ENCODE results near the gene TUBB1.
"Not testable (repeated sequence)": the region's sequence is repeated elsewhere in the genome, so short reads cannot be mapped to it uniquely, and the experiment has no call there.

Gene TUBB1

DNA sequence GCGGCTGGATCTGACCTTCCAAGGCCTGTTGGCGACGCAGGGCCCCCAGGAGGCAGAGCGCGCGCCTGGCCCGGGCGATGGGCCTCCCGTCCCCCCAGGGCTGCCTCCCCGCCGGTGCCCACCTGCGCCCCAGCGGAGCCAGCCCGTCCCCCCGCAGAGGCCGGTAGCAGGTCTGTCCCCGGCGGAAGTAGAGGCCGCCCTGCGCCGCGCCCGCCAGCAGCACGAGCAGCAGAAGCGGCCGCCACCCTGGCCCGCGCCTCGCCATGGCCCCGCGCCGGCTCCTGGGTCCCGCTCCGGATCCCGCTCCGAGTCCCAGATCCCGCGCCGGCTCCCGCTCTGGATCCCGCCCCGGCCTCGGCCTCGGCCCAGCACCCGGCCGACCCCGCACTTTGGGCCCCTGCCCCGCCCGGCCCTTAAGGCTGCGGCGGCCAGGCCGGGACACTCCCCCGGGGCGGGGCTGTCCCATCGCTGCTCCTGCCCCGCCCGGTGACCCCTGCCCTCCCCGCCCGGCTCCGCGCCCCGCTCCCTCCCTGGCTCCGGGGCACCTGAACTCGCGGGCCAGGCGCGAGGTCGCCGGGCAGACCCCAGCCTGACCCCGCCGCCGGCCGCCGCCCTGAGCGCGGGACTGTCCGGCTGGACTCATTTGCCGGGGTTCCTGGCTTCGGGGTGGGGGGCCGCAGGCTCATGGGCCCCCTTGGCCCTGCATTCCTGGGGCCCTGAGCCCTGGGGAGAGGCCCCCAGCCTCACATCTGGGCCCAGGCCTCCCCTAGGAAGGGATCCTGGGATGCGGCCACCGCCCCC lies 12.2 kb upstream of the TUBB1 start, which contains the start of gene CTSZ:
Gene CTSZ, minus strand, starts transcription at position 391 of the 801 bp plus-strand sequence. Its CDS starts 126 bp downstream, at position 265.
- Histone ChIP-seq H3K36me3 (ENCODE audit: control insufficient read depth in 2 of 2, insufficient read depth in 2 of 2, low read length in 2 of 2) (peaks cover 0 to 2% of the 10 kb centered on the region in 2 donors), H3K27ac (ENCODE audit: low read length) (peak within 1 kb of the TSS; percentile 53), H3K9me3 (ENCODE audit: control insufficient read depth in 2 of 2, low read length in 2 of 2) (no peaks in the 10 kb centered on the region), H3K27me3 (ENCODE audit: control insufficient read depth in 1 of 2, insufficient read depth in 2 of 2, low read length in 2 of 2) (no peaks in the 10 kb centered on the region), H3K4me3 (ENCODE audit: low read length in 2 of 2) (peak within 1 kb of the TSS; percentile 84 to 89), H3K4me1 (ENCODE audit: control insufficient read depth, insufficient read depth, low read length) (peaks cover 30% of the 10 kb centered on the region), H3K9ac (ENCODE audit: low read length in 2 of 2) (peak within 1 kb of the TSS; percentile 90 to 91)

DNA sequence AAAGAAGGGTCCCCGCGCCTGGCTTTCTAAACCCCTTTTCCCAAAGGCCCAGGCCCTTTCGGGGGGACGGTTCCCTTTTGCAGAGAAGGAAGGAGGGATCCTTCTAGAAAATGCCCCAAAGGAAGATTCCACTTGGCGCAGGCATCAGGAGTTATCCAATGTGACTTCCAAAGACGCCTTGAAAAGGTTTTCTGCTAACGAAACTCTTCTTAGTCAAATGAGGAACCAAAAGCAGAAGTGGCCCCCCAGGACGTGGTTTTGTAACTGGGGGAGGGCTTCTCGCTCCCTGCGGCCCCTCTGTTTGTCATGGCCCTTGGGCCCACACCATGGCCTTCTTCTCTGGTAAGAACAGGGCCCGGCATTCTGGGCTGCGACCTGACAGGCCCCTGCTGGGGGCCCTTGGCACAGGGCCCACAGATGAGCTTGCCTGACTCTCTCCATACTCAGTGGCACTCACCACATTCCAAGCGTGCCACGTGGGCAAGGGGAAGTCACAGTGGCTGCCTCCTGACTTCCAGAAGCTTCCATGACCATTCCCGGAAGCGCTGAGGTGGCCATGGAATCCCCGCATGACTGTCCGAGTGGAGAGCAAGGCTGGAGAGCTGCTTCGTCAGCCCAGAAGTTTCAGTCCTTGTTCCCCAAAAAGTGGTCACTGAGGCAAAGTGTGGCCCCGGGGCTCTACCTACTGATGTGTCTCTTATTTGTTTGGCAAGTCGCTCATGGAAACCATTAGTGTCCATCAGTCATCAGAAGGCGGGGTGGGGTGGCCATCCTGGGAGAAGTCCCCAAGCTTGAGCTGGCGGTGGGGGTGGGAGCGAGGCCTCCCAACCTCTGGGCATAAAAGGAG lies 11.3 kb upstream of the TUBB1 start:
- Histone ChIP-seq H3K9ac (ENCODE audit: low read length in 2 of 2) (peak overlapping the region in 1 of 2 donors; percentile 90), H3K9me3 (ENCODE audit: control insufficient read depth in 2 of 2, low read length in 2 of 2) (no peaks in the 10 kb centered on the region), H3K36me3 (ENCODE audit: control insufficient read depth in 2 of 2, insufficient read depth in 2 of 2, low read length in 2 of 2) (peaks cover 0 to 2% of the 10 kb centered on the region in 2 donors), H3K27ac (ENCODE audit: low read length) (no peak overlapping the region), H3K4me3 (ENCODE audit: low read length in 2 of 2) (peak overlapping the region in 1 of 2 donors; percentile 84), H3K4me1 (ENCODE audit: control insufficient read depth, insufficient read depth, low read length) (peaks cover 30% of the 10 kb centered on the region), H3K27me3 (ENCODE audit: control insufficient read depth in 1 of 2, insufficient read depth in 2 of 2, low read length in 2 of 2) (no peaks in the 10 kb centered on the region)

DNA sequence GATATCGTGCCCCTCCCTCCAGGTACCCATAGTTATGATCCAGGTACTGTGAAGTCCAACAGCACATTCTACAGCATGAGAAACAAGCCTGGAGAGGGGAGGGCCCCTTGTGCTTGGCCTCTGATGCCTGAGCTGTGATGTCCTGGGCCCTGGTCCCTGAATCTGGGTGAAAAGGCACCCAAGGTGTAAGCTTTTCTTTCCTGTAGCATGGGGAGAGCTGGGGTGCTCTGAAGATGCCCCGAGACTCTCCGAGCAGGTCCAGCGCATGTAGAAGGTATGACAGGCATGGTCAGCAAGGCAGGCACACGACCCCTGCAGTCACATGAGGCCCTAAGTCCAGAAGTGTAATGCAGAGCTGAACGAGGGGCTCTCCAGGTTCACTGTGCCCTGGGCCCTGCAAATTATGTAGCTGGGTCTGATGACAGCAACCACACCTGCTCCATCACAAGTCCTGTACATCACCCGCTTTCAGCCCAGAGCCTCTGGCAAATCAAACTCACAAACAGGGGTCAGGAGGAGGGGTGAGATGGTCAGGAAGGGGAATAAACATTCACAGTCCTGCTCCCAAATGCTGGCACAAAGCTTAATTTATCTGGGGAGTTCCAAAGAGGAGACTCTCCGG lies 10.4 kb upstream of the TUBB1 start:
- no peak overlapping the region for H3K4me3 ChIP-seq (ENCODE audit: low read length in 2 of 2)
- H3K9me3 ChIP-seq (ENCODE audit: control insufficient read depth in 2 of 2, low read length in 2 of 2): no peaks in the 10 kb centered on the region
- H3K4me1 ChIP-seq (ENCODE audit: control insufficient read depth, insufficient read depth, low read length): peaks cover 30% of the 10 kb centered on the region
- H3K9ac ChIP-seq (ENCODE audit: low read length in 2 of 2): no peak overlapping the region
- H3K27ac ChIP-seq (ENCODE audit: low read length): no peak overlapping the region
- no peaks in the 10 kb centered on the region for H3K27me3 ChIP-seq (ENCODE audit: control insufficient read depth in 1 of 2, insufficient read depth in 2 of 2, low read length in 2 of 2)
- peaks cover 0 to 2% of the 10 kb centered on the region in 2 donors for H3K36me3 ChIP-seq (ENCODE audit: control insufficient read depth in 2 of 2, insufficient read depth in 2 of 2, low read length in 2 of 2)

GRCh38 chr20:59010321-59010994 lies 8.8 kb upstream of the TUBB1 start:
- Histone ChIP-seq H3K4me1 (ENCODE audit: control insufficient read depth, insufficient read depth, low read length) (peaks cover 18% of the 10 kb centered on the region), H3K4me3 (ENCODE audit: low read length in 2 of 2) (no peak overlapping the region), H3K27ac (ENCODE audit: low read length) (no peak overlapping the region), H3K36me3 (ENCODE audit: control insufficient read depth in 2 of 2, insufficient read depth in 2 of 2, low read length in 2 of 2) (no peaks in the 10 kb centered on the region), H3K9ac (ENCODE audit: low read length in 2 of 2) (no peak overlapping the region), H3K9me3 (ENCODE audit: control insufficient read depth in 2 of 2, low read length in 2 of 2) (no peaks in the 10 kb centered on the region), H3K27me3 (ENCODE audit: control insufficient read depth in 1 of 2, insufficient read depth in 2 of 2, low read length in 2 of 2) (no peaks in the 10 kb centered on the region)

DNA sequence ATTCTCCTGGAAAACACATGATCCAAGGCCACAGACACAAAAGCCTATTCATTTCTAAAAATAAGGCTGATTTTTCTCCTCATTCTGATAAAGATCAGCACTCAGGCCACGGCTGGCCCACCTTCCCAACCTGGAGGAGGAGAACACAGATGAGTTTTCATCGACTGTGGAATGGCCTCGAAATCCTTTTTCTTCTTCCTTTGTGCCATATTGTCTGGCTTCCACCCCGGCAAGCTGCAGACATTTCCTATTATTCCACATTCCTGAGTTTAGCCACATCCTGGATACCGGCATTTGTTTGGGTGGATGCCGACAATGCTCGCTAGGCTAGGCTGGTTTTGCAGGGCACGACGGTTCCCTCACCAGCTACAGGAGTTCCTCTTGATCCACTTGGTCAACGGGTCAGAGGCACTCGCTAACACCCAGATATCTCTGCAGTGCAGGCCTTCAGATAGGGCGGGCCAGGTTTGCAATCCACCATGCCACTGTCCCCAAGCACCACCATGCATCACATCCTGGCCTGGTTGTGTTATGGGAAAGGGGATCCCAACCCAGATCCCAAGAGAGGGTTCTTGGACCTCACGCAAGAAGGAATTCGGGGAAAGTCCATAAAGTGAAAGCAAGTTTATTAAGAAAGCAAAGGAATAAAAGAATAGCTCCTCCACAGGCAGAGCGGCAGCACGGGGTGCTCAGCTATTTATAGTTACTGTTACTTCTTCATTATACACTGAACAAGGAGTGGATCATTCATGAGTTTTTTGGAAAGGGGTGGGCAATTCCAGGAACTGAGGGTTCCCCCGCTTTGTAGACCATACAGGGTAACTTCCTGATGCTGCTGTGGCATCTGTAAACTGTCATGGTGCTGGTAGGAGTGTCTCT lies 8.0 kb upstream of the TUBB1 start:
- Histone ChIP-seq H3K9me3 (ENCODE audit: control insufficient read depth in 2 of 2, low read length in 2 of 2) (no peaks in the 10 kb centered on the region), H3K9ac (ENCODE audit: low read length in 2 of 2) (no peak overlapping the region), H3K36me3 (ENCODE audit: control insufficient read depth in 2 of 2, insufficient read depth in 2 of 2, low read length in 2 of 2) (no peaks in the 10 kb centered on the region), H3K4me3 (ENCODE audit: low read length in 2 of 2) (no peak overlapping the region), H3K27me3 (ENCODE audit: control insufficient read depth in 1 of 2, insufficient read depth in 2 of 2, low read length in 2 of 2) (no peaks in the 10 kb centered on the region), H3K4me1 (ENCODE audit: control insufficient read depth, insufficient read depth, low read length) (peaks cover 10% of the 10 kb centered on the region), H3K27ac (ENCODE audit: low read length) (no peak overlapping the region)

- H3K9me3 ChIP-seq (ENCODE audit: control insufficient read depth in 2 of 2, low read length in 2 of 2); H3K9ac ChIP-seq (ENCODE audit: low read length in 2 of 2); H3K4me3 ChIP-seq (ENCODE audit: low read length in 2 of 2); H3K4me1 ChIP-seq (ENCODE audit: control insufficient read depth, insufficient read depth, low read length); H3K27ac ChIP-seq (ENCODE audit: low read length); H3K27me3 ChIP-seq (ENCODE audit: control insufficient read depth in 1 of 2, insufficient read depth in 2 of 2, low read length in 2 of 2); H3K36me3 ChIP-seq (ENCODE audit: control insufficient read depth in 2 of 2, insufficient read depth in 2 of 2, low read length in 2 of 2): not testable (repeated sequence)
These were observed 7.4 kb upstream of the TUBB1 start for GRCh38 chr20:59011874-59012157.

DNA sequence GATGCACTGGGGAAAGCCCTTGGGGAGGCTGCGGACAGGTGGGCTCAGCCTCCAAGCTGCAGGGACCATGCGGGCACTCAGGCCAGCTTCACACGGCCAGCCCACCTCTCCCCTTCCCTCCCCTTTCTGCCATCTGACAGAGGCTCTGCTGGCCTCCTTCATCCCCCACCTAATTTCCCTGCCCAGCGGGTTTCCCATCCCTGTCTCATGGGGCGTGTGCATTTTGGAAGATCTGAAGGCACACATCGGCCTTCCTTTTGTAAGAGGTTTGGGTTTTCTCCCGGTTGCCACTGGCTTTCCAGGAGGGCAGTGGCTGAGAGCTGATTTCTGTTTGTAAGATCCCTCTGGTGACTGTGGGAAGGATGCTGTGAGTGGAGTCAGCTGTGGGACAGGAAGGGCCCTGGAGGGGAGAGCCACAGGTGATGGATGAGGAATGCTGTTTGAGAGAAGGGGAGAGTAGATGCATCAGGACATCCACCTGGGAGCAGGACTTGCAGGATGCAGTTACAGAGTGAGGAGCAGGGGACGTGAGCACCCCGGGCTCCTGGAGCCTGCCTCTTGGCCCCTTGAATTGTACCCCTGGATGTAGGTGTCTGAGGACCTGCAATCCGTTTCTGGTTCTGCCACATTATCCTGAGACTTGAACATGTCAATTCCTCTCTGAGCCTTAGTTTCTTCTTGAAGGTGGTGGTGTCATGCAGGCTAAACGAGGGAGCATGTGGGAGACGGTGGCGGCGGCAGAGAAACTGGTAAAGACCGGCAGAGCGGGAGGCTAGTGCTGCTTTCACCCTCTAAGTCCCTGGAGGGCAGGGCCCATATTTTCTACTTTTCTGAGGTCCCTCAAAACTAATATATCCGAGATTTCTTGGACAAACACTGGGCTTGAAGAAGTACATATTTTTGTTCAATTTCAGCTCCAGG lies 5.9 kb upstream of the TUBB1 start:
- Histone ChIP-seq H3K4me3 (ENCODE audit: low read length in 2 of 2) (no peak overlapping the region), H3K9me3 (ENCODE audit: control insufficient read depth in 2 of 2, low read length in 2 of 2) (no peaks in the 10 kb centered on the region), H3K4me1 (ENCODE audit: control insufficient read depth, insufficient read depth, low read length) (peaks cover 3% of the 10 kb centered on the region), H3K36me3 (ENCODE audit: control insufficient read depth in 2 of 2, insufficient read depth in 2 of 2, low read length in 2 of 2) (no peaks in the 10 kb centered on the region), H3K27ac (ENCODE audit: low read length) (no peak overlapping the region), H3K27me3 (ENCODE audit: control insufficient read depth in 1 of 2, insufficient read depth in 2 of 2, low read length in 2 of 2) (no peaks in the 10 kb centered on the region), H3K9ac (ENCODE audit: low read length in 2 of 2) (no peak overlapping the region)

DNA sequence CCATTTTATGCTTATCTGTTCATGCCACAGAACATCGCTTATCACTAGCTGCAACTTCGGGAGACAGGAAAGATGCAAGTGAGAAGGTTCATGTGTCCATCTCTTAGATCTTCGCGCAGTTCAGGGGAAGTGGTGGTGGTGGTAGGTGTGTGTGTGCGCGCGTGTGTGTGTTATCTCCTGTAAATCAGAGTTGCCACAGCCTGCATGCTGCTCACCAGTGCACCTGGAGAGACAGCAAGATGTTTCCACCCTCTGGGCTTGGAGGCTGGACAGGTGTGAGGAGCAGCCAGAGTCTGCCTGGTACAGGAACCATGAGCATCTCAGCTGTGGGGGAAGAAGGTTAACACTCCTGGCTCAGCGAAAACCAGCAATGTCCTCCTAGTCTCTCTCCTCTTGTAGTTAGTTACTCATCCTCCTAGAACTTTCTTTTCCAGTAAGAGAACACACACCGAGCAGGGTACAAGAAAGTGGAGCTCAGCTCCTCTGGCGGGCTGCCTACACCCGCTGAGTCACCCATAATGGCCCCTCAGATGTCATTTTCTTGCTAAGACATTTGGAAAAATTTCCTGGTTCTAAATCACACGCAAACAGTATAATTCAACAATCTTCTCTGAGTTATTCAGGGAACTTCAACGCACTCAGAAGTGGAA lies 5.1 kb upstream of the TUBB1 start:
- Histone ChIP-seq H3K9ac (ENCODE audit: low read length in 2 of 2) (no peak overlapping the region), H3K4me3 (ENCODE audit: low read length in 2 of 2) (no peak overlapping the region), H3K36me3 (ENCODE audit: control insufficient read depth in 2 of 2, insufficient read depth in 2 of 2, low read length in 2 of 2) (no peaks in the 10 kb centered on the region), H3K9me3 (ENCODE audit: control insufficient read depth in 2 of 2, low read length in 2 of 2) (no peaks in the 10 kb centered on the region), H3K27ac (ENCODE audit: low read length) (no peak overlapping the region), H3K4me1 (ENCODE audit: control insufficient read depth, insufficient read depth, low read length) (peaks cover 3% of the 10 kb centered on the region), H3K27me3 (ENCODE audit: control insufficient read depth in 1 of 2, insufficient read depth in 2 of 2, low read length in 2 of 2) (no peaks in the 10 kb centered on the region)
